MM.1S (cell line): ENCODE data around the gene KDM7A.

ENCODE experiments used
- DNase-seq: peaks from one replicate; pipeline ENCODE4 v3.0.0-alpha.2; 2015
- H2AFZ ChIP-seq: fragments of 300-600 bp; sonication (generic); 2 replicates; pipeline ENCODE4 v1.6.0; 2016; ENCODE audit warnings: antibody characterized with exemption, low read length
- H3F3A ChIP-seq: fragments of 300-600 bp; sonication (generic); 2 replicates; pipeline ENCODE4 v1.6.1; 2016; ENCODE audit warnings: mild to moderate bottlenecking, antibody characterized with exemption, low read length, moderate library complexity, mixed read lengths; ENCODE audit not compliant: insufficient read depth
- H3K27ac ChIP-seq: fragments of 300-600 bp; sonication (generic); 2 replicates; pipeline ENCODE4 v1.5.1; 2016; ENCODE audit warnings: mild to moderate bottlenecking, low read length
- H3K27me3 ChIP-seq: fragments of 300-600 bp; sonication (generic); replicated peaks from 2 replicates; pipeline ENCODE4 v1.6.0; 2016; ENCODE audit warnings: low read length; ENCODE audit not compliant: insufficient read depth
- H3K36me3 ChIP-seq: fragments of 300-600 bp; sonication (generic); replicated peaks from 2 replicates; pipeline ENCODE4 v1.6.1; 2016; ENCODE audit warnings: mild to moderate bottlenecking, low read length, mixed read lengths; ENCODE audit not compliant: insufficient read depth
- H3K4me1 ChIP-seq: fragments of 300-600 bp; sonication (generic); 2 replicates; pipeline ENCODE4 v1.6.1; 2016; ENCODE audit warnings: low read length, mixed read lengths
- H3K4me2 ChIP-seq: fragments of 300-600 bp; sonication (generic); 2 replicates; pipeline ENCODE4 v1.6.0; 2016; ENCODE audit warnings: low read depth, low read length
- H3K4me3 ChIP-seq: fragments of 300-600 bp; sonication (generic); 2 replicates; pipeline ENCODE4 v1.5.1; 2016; ENCODE audit warnings: low read length, mixed read lengths
- H3K79me2 ChIP-seq: fragments of 300-600 bp; sonication (generic); 2 replicates; pipeline ENCODE4 v1.6.1; 2016; ENCODE audit warnings: mixed run types, low read length, mixed read lengths
- H3K9ac ChIP-seq: fragments of 300-600 bp; sonication (generic); 2 replicates; pipeline ENCODE4 v1.6.1; 2016; ENCODE audit warnings: low read length, mixed read lengths
- H3K9me2 ChIP-seq: fragments of 300-600 bp; sonication (generic); replicated peaks from 2 replicates; pipeline ENCODE4 v1.6.1; 2016; ENCODE audit warnings: mild to moderate bottlenecking, low read length, mixed read lengths; ENCODE audit not compliant: insufficient read depth
- H3K9me3 ChIP-seq: fragments of 300-600 bp; sonication (generic); replicated peaks from 2 replicates; pipeline ENCODE4 v1.6.1; 2016; ENCODE audit warnings: mild to moderate bottlenecking, low read length, mixed read lengths; ENCODE audit not compliant: insufficient read depth
- H4K20me1 ChIP-seq: fragments of 300-600 bp; sonication (generic); 2 replicates; pipeline ENCODE4 v1.6.1; 2016; ENCODE audit warnings: mild to moderate bottlenecking, low read length, moderate library complexity, mixed read lengths; ENCODE audit not compliant: insufficient read depth
- CTCF ChIP-seq: fragments of 300-600 bp; sonication (generic); IDR thresholded peaks from 2 replicates; pipeline ENCODE4 v1.5.1; 2016; ENCODE audit warnings: antibody characterized with exemption, low read length, mixed read lengths
- EZH2 ChIP-seq: fragments of 300-600 bp; sonication (generic); optimal IDR thresholded peaks from 2 replicates; pipeline ENCODE3; 2017; ENCODE audit warnings: low read depth, mild to moderate bottlenecking, antibody characterized with exemption, low read length, mixed read lengths
- EZH2phosphoT487 ChIP-seq: fragments of 300-600 bp; sonication (generic); IDR thresholded peaks from 2 replicates; pipeline ENCODE4 v1.6.1; 2018; ENCODE audit warnings: antibody characterized with exemption, low read length

KDM7A gene

GRCh38 chr7:140035400-140036223 is 141.2 kb downstream of the KDM7A start:
- H3K9ac ChIP-seq: no peak overlapping the region
- H3F3A ChIP-seq: no peaks in the 10 kb centered on the region
- no peaks in the 10 kb centered on the region for H3K9me3 ChIP-seq
- H3K36me3 ChIP-seq: no peaks in the 10 kb centered on the region
- H2AFZ ChIP-seq: no peak overlapping the region
- H3K4me1 ChIP-seq: no peaks in the 10 kb centered on the region
- TF ChIP-seq EZH2 (no peak), EZH2phosphoT487 (no peak), CTCF (no peak)
- H3K9me2 ChIP-seq: no peaks in the 10 kb centered on the region
- no peak overlapping the region for H3K4me2 ChIP-seq
- H4K20me1 ChIP-seq: no peaks in the 10 kb centered on the region
- no peak for DNase-seq
- no peaks in the 10 kb centered on the region for H3K27me3 ChIP-seq
- no peak overlapping the region for H3K4me3 ChIP-seq
- no peak overlapping the region for H3K27ac ChIP-seq
- no peaks in the 10 kb centered on the region for H3K79me2 ChIP-seq
